ENCODE data around the gene CCDC169.

CCDC169 gene

DNA sequence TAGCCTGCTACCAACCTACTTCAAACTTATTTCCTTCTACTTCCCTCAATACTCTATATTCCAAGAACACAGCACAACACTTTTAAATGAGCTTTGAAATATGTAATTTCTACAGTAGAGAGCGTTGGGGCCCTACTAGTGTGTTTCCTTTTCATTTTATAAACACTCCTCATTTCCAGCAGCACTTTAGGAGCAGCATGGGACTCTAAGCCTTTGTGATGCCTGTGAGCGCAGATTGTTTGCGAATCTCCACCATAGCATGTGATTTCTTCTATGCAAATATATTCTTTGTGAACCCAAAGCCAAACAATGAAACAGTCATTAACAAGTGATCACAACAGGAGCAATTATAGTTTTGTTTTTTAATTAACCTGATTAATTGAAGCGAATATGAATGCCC lies 86.9 kb downstream of the CCDC169 start:
- Histone ChIP-seq H3K4me3 (ENCODE audit: insufficient read depth, low read depth, low read length) (no peak overlapping the region), H3K36me3 (ENCODE audit: control insufficient read depth, insufficient read depth, low read length) (no peaks in the 10 kb centered on the region), H3K9me3 (ENCODE audit: control insufficient read depth, low read length) (no peaks in the 10 kb centered on the region), H3K4me1 (ENCODE audit: control insufficient read depth, insufficient read depth, low read length) (peaks cover 4% of the 10 kb centered on the region), H3K27me3 (ENCODE audit: control insufficient read depth, insufficient read depth, low read length, poor library complexity, severe bottlenecking) (no peaks in the 10 kb centered on the region), H3K27ac (ENCODE audit: insufficient read depth, low read depth, low read length, poor library complexity, severe bottlenecking) (no peak overlapping the region)
- WGBS, 2 experiments, result 91 to 98% methylated on average over 4 of the region's 4 CpGs

- H3K27me3 ChIP-seq (ENCODE audit: control insufficient read depth, insufficient read depth, low read length, poor library complexity, severe bottlenecking), result no peaks in the 10 kb centered on the region
- H3K9me3 ChIP-seq (ENCODE audit: control insufficient read depth, low read length), result no peaks in the 10 kb centered on the region
- 93% methylated on average over 5 of the region's 5 CpGs for WGBS, 2 experiments
- peaks cover 4% of the 10 kb centered on the region for H3K4me1 ChIP-seq (ENCODE audit: control insufficient read depth, insufficient read depth, low read length)
- no peak overlapping the region for H3K4me3 ChIP-seq (ENCODE audit: insufficient read depth, low read depth, low read length)
- H3K27ac ChIP-seq (ENCODE audit: insufficient read depth, low read depth, low read length, poor library complexity, severe bottlenecking), result no peak overlapping the region
- no peaks in the 10 kb centered on the region for H3K36me3 ChIP-seq (ENCODE audit: control insufficient read depth, insufficient read depth, low read length)
Observed at GRCh38 chr13:36207672-36208071, 89.9 kb downstream of the CCDC169 start.

- H3K4me3 ChIP-seq (ENCODE audit: insufficient read depth, low read depth, low read length), result no peak overlapping the region
- no peaks in the 10 kb centered on the region for H3K36me3 ChIP-seq (ENCODE audit: control insufficient read depth, insufficient read depth, low read length)
- no peak overlapping the region for H3K27ac ChIP-seq (ENCODE audit: insufficient read depth, low read depth, low read length, poor library complexity, severe bottlenecking)
- no peaks in the 10 kb centered on the region for H3K27me3 ChIP-seq (ENCODE audit: control insufficient read depth, insufficient read depth, low read length, poor library complexity, severe bottlenecking)
- no peaks in the 10 kb centered on the region for H3K9me3 ChIP-seq (ENCODE audit: control insufficient read depth, low read length)
- no peaks in the 10 kb centered on the region for H3K4me1 ChIP-seq (ENCODE audit: control insufficient read depth, insufficient read depth, low read length)
- no CpG with 5 or more reads among the region's 1 CpG for WGBS, 2 experiments
Observed at GRCh38 chr13:36193151-36193855, 104.3 kb downstream of the CCDC169 start.

DNA sequence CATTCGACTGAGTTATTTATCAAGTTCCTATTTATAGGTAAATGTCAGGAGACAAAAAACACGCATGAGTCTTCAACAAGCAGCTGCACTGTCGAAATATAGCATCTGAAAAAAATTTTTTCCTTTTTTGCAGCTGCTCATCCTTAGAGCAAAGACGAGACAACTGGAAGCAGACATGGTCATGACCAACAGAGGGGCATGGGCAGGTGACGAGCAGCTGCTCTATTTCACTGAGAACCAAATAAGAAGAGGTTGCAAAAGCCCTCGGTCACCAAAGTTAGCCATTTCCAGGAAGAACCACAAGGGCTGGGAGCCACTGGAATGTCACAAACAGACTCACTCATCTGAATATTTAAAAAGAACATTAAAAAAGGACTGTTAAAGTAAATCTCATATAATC lies 105.4 kb downstream of the CCDC169 start:
- no peak overlapping the region for H3K4me3 ChIP-seq (ENCODE audit: insufficient read depth, low read depth, low read length)
- no peak overlapping the region for H3K27ac ChIP-seq (ENCODE audit: insufficient read depth, low read depth, low read length, poor library complexity, severe bottlenecking)
- H3K27me3 ChIP-seq (ENCODE audit: control insufficient read depth, insufficient read depth, low read length, poor library complexity, severe bottlenecking), result no peaks in the 10 kb centered on the region
- no peaks in the 10 kb centered on the region for H3K36me3 ChIP-seq (ENCODE audit: control insufficient read depth, insufficient read depth, low read length)
- H3K9me3 ChIP-seq (ENCODE audit: control insufficient read depth, low read length), result no peaks in the 10 kb centered on the region
- WGBS, 2 experiments, result 87 to 93% methylated on average over 6 of the region's 6 CpGs
- no peaks in the 10 kb centered on the region for H3K4me1 ChIP-seq (ENCODE audit: control insufficient read depth, insufficient read depth, low read length)

DNA sequence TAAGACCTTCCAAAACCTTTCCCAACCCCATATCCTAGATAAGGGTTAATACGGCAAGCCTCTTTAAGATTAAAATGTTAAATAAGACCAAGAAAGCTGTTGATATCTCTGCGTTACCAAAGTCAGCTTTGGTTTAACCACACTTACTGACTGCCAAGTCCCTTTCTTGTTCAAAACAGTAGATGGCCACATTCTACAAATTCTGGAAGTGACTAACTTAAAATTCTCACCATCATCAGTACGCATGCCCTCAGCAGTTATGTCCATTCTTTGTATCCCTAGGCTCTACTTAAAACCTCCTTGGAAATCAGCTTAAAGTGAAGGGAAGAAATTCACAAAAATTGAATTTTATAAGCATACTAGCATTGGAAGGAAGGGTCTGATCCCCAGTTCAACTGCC lies 106.8 kb downstream of the CCDC169 start:
- no peak overlapping the region for H3K27ac ChIP-seq (ENCODE audit: insufficient read depth, low read depth, low read length, poor library complexity, severe bottlenecking)
- H3K9me3 ChIP-seq (ENCODE audit: control insufficient read depth, low read length), result no peaks in the 10 kb centered on the region
- H3K4me1 ChIP-seq (ENCODE audit: control insufficient read depth, insufficient read depth, low read length), result no peaks in the 10 kb centered on the region
- no peaks in the 10 kb centered on the region for H3K27me3 ChIP-seq (ENCODE audit: control insufficient read depth, insufficient read depth, low read length, poor library complexity, severe bottlenecking)
- H3K36me3 ChIP-seq (ENCODE audit: control insufficient read depth, insufficient read depth, low read length), result no peaks in the 10 kb centered on the region
- no peak overlapping the region for H3K4me3 ChIP-seq (ENCODE audit: insufficient read depth, low read depth, low read length)
- WGBS, 2 experiments, result 90% methylated on average over 3 of the region's 3 CpGs

DNA sequence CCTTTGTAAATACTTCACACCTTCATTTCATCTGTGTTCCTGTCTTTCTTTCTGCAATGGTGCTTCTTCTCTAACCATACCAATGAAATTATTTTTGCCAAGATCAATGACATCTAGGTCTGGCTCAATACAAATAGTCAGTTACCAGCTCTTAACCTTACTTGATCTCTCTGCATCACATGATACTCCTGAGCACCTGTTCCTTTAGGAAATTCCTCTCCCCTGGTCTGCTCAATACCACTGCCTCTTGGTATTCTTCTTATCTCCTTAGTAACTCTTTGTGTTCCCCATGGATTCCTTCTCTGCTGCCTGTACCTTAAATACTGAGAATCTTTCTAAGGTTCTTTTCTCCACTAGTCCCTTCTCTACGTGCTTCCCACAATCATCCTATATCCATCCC lies 109.2 kb downstream of the CCDC169 start:
- no peaks in the 10 kb centered on the region for H3K4me1 ChIP-seq (ENCODE audit: control insufficient read depth, insufficient read depth, low read length)
- no peaks in the 10 kb centered on the region for H3K27me3 ChIP-seq (ENCODE audit: control insufficient read depth, insufficient read depth, low read length, poor library complexity, severe bottlenecking)
- H3K36me3 ChIP-seq (ENCODE audit: control insufficient read depth, insufficient read depth, low read length), result no peaks in the 10 kb centered on the region
- 87 to 93% methylated on average over 1 of the region's 1 CpG for WGBS, 2 experiments
- H3K9me3 ChIP-seq (ENCODE audit: control insufficient read depth, low read length), result no peaks in the 10 kb centered on the region
- H3K27ac ChIP-seq (ENCODE audit: insufficient read depth, low read depth, low read length, poor library complexity, severe bottlenecking), result no peak overlapping the region
- H3K4me3 ChIP-seq (ENCODE audit: insufficient read depth, low read depth, low read length), result no peak overlapping the region

DNA sequence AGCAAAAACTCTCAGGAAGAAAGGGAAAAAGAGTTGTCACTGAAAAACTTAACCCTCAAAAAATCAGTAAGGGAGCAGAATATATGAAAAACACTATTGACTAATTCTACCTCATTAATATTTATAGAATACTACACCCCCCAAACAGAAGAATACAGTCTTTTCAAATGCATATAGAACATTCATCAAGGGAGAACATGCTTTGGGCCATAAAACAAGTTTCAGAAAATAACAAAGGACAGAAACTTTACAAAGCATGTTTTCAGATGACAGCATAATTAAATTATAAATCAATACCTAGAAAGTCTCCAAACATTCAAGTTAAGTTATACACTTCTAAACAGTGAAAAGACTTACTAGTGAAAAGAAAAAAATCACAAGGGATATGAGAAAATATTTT lies 113.7 kb downstream of the CCDC169 start:
- no peaks in the 10 kb centered on the region for H3K27me3 ChIP-seq (ENCODE audit: control insufficient read depth, insufficient read depth, low read length, poor library complexity, severe bottlenecking)
- no peaks in the 10 kb centered on the region for H3K36me3 ChIP-seq (ENCODE audit: control insufficient read depth, insufficient read depth, low read length)
- H3K9me3 ChIP-seq (ENCODE audit: control insufficient read depth, low read length), result no peaks in the 10 kb centered on the region
- H3K4me1 ChIP-seq (ENCODE audit: control insufficient read depth, insufficient read depth, low read length), result no peaks in the 10 kb centered on the region
- no peak overlapping the region for H3K4me3 ChIP-seq (ENCODE audit: insufficient read depth, low read depth, low read length)
- H3K27ac ChIP-seq (ENCODE audit: insufficient read depth, low read depth, low read length, poor library complexity, severe bottlenecking), result no peak overlapping the region

Data from ectodermal cell (in vitro differentiated cells).